Keratinocyte (primary cell): Measurements from ENCODE around the gene LRP1B.

Source experiments
- EZH2 ChIP-seq: IDR thresholded peaks from one replicate; pipeline ENCODE4 v1.6.1; 2012; ENCODE audit warnings: inconsistent platforms, mild to moderate bottlenecking, low read length, moderate library complexity
- TF ChIP-seq, protein P1 (sequence below), 3 experiments: IDR thresholded peaks in 1 of 3; conservative IDR thresholded peaks in 1 of 3; optimal IDR thresholded peaks in 1 of 3; 2 replicates in 2 of 3; 3 replicates in 1 of 3; pipeline versions ENCODE3 to v1.5.1; 2011; ENCODE audit warnings: low read length in 3 of 3, mild to moderate bottlenecking in 3 of 3, moderate library complexity in 2 of 3, control low read depth in 1 of 3, inconsistent platforms in 1 of 3; ENCODE audit not compliant: insufficient read depth in 2 of 3; ENCODE audit errors: extremely low read depth in 1 of 3

DNA sequence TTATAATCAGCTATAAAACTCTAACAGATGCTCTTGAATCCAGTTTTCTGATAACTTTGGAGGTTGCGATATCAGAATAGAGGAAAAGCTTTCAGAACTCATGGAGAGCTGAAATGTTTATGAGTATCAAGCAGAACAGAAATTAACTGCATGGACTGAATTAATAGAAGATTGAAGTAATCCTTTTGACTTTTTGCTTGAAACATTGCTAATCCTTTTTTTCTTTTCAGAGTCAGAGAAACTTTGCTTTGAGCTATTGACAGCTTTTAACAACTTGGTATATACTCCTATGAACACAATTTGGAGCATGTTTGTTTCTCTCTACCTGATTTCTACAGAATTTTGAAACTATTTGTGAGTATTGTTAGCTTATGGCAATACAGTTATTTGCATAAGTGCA, 1254.8 kb downstream of the LRP1B start:
- TF ChIP-seq, protein P1, sequence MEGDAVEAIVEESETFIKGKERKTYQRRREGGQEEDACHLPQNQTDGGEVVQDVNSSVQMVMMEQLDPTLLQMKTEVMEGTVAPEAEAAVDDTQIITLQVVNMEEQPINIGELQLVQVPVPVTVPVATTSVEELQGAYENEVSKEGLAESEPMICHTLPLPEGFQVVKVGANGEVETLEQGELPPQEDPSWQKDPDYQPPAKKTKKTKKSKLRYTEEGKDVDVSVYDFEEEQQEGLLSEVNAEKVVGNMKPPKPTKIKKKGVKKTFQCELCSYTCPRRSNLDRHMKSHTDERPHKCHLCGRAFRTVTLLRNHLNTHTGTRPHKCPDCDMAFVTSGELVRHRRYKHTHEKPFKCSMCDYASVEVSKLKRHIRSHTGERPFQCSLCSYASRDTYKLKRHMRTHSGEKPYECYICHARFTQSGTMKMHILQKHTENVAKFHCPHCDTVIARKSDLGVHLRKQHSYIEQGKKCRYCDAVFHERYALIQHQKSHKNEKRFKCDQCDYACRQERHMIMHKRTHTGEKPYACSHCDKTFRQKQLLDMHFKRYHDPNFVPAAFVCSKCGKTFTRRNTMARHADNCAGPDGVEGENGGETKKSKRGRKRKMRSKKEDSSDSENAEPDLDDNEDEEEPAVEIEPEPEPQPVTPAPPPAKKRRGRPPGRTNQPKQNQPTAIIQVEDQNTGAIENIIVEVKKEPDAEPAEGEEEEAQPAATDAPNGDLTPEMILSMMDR (optimal IDR thresholded peaks at IDR 0.05 in 1 of 3, IDR thresholded peaks at IDR 0.05 in 1 of 3, conservative IDR thresholded peaks at IDR 0.05 in 1 of 3; ENCODE audit: extremely low read depth in 1 of 3, insufficient read depth in 2 of 3, low read length in 3 of 3), result no peak
- TF ChIP-seq EZH2, result no peak
